NK-92 treated with Interleukin-12 subunit alpha and Interleukin-12 subunit beta, amount 100 ng/mL, for 24 hours (cell line): ENCODE results near the gene NDUFS1.
"Not testable (repeated sequence)": the region's sequence is repeated elsewhere in the genome, so short reads cannot be mapped to it uniquely, and the experiment has no call there.

Experiments
- DNase-seq: peaks from one replicate; lab custom pipeline; 2025; lab: John Stamatoyannopoulos, UW

NDUFS1 gene

DNA sequence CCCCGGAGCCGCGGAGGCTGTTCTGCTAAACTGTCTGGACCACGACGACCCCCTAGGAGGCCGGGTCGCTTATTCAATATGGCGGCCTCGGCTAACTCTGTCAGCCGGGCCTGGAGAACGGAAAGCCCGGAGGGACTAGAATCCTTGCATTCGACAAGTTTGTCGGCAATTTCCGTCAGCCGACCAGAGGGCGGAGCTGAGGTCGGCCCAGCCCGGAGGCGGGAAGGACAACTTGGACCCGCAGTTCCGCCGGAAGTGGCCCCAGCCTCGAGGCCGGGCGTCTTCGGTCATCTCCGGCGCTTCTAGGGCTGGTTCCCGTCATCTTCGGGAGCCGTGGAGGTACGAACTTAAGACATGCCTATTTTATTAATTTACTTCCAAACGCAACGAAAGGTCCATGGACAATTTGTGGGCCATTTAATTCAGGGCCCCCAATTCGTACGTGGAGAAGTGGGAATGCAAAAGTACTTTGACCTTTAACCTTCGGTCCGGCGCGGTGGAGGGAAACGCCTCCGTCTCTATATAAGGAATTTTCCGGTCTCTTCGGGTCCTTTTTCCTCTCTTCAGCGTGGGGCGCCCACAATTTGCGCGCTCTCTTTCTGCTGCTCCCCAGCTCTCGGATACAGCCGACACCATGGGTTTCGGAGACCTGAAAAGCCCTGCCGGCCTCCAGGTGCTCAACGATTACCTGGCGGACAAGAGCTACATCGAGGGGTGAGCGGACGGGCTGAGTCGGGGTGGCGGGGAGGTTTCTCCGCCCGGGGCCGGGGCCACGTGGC is at the start of gene NDUFS1, which contains the start of gene EEF1B2:
Gene NDUFS1, minus strand, starts transcription at position 99 of the 779 bp plus-strand sequence. CDS start 5,766 bp downstream, outside the sequence.
Gene EEF1B2, plus strand, starts transcription at position 550 of the 779 bp plus-strand sequence. Its CDS starts 85 bp downstream, at position 635.
- peak; percentile 93 for DNase-seq

DNA sequence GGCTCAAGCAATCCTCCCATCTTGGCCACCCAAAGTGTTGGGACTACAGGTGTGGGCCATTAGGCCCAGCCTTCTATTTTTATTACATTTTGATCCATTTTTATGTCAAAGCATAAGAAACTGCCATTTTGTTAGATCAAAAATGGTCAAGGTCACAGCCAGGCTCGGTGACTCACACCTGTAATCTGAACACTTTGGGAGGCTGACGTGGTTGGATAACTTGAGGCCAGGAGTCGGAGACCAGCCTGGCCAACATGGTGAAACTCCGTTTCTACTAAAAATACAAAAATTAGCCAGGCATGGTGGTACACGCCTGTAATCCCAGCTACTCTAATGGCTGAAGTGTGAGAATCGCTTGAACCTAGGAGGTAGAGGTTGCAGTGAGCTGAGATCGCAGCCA is 49.7 kb upstream of the NDUFS1 start:
- no peak for DNase-seq

GRCh38 chr2:206207316-206207715 is 48.1 kb upstream of the NDUFS1 start:
- not testable (repeated sequence) for DNase-seq

DNA sequence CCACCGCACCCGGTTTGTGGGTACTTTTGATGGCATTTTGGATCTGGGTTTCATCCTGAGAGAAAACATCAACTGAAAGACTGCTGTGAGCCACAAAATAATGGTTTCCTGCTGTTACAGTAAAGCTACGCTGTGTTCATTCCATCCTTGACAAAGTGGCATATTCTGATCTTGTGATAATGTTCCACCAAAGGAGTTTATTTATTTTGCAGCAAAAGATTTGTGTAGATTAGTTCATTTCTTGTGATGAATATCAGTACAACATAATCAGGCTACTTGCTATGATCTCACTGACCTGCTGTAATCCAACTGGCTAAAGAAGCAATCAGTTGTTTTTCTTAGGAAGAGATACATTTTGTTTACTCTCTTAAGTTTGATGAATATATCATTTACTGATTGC is 45.5 kb upstream of the NDUFS1 start:
- no peak for DNase-seq

DNA sequence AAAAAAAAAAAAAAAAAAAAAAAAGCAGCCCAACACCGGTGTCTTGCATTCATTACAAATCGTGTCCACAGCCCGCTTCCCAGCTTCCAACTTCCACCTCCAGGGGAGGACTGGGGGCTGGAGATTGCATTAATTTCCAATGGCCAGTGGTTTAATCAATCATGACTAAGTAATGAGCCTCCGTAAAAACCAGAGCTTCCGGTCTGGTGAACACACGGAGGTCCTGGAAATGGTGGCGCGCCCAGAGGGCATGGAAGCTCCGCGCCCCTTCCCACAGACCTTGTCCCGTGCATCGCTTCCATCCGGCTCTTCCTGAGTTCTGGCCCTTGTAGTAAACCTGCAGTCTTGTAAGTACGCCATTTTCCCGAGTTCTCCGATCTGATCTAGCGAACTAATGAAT is 44.1 kb upstream of the NDUFS1 start:
- DNase-seq = no peak

GRCh38 chr2:206202446-206202845 is 43.2 kb upstream of the NDUFS1 start:
- DNase-seq = no peak

GRCh38 chr2:206201075-206201848 is 42.0 kb upstream of the NDUFS1 start:
- no peak for DNase-seq

GRCh38 chr2:206198677-206199076 is 39.4 kb upstream of the NDUFS1 start:
- no peak for DNase-seq

- no peak for DNase-seq
Observed at GRCh38 chr2:206193671-206194357, 34.6 kb upstream of the NDUFS1 start.

DNA sequence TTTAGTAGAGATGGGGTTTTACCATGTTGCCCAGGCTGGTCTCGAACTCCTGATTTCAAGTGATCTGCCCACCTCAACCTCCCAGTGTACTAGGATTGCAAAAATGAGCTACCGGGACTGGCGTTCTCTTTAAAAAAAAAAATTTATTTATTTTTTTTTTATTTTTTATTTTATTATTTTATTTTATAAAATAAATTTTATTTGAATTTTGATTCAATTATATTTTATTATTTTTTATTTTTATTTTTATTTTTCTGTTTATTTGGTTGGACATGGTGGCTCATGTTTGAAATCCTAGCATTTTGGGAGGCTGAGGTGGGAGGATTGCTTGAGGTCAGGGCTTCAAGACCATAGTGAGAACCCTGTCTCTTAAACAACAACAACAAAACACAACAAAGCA is 32.9 kb upstream of the NDUFS1 start:
- DNase-seq = no peak

GRCh38 chr2:206190689-206191088 is 31.4 kb upstream of the NDUFS1 start:
- DNase-seq = no peak

- DNase-seq = no peak
Observed at GRCh38 chr2:206190111-206190510, 30.9 kb upstream of the NDUFS1 start.

DNA sequence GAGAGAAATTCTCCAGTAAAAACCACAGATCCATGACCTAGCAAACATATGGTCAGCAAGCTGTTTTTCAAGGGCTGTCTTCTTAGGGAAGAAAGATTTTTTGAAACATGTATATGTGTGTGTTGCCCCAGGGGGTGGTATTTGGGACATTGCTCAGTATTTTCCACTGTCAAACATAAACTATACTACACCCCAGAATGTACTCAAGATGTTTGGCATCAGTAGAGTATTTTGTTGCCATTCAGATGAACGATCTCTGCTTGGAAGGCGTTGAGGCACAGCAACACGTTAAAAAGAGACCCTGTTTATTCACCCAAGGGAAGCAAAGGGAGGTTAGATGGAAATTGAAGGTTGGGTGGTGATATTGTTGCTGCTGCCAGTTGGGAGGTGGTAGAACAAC is 30.4 kb upstream of the NDUFS1 start:
- DNase-seq = no peak

- DNase-seq = not testable (repeated sequence)
Observed at GRCh38 chr2:206181526-206181925, 22.3 kb upstream of the NDUFS1 start.

DNA sequence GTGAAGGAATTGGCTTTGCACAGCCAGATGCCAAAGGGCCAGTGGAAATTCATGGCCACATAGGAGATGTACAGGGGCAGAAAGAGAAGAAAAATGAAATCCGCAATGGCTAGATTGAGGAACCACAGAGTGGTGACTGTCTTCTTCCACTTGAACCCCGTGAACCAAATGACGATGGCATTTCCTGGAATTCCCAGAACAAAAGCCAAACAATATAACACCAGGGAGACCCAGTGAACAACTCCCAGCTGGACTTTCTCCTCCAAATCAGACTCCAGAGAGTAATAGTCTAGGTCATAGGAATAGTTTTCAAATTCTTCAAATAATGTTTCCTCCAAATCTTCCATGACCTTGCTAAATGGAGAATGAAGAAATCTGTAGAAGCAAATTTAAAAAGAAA is 17.7 kb upstream of the NDUFS1 start:
- DNase-seq = no peak

- DNase-seq = no peak
Observed at GRCh38 chr2:206176121-206176520, 16.9 kb upstream of the NDUFS1 start.

- DNase-seq = no peak
Observed at GRCh38 chr2:206173147-206173546, 13.9 kb upstream of the NDUFS1 start.

- not testable (repeated sequence) for DNase-seq
Observed at GRCh38 chr2:206171624-206172397, 12.6 kb upstream of the NDUFS1 start.

GRCh38 chr2:206168230-206168629 is 9.0 kb upstream of the NDUFS1 start:
- DNase-seq = not testable (repeated sequence)

DNA sequence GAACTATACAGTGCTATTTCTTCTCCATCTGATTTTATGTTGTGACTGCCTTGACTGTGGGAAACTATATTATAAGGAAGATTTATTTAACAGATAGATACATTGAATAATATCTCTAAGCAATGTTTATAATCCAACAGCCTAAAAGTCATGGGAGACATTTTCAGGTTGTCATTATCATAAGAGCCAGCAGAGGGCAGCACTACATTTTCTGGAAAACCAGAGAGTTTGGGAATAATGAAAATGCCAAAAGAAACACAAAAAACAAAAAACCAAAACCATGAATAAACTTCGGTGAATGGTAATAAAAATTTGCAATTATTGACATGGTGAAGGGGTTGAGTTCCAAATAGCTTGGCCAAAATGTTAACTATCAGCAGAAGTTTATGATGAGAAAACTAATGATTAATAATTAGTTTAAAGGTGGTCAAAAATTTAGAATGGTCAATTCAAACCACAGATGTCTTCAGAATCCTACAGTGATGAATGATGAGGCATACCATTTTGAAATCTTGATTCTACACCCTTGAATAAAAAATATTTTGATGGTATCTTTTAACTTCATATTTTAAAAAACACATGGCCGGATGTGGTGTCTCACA is 5.1 kb upstream of the NDUFS1 start:
- no peak for DNase-seq

GRCh38 chr2:206163251-206163880 is 4.1 kb upstream of the NDUFS1 start:
- DNase-seq = no peak
